Neural progenitor cell (in vitro differentiated cells): Measurements from ENCODE around the gene ARL6IP6. TPM values are rescaled to one million over a fixed set of nuclear protein-coding genes. Genes with fewer than 3 reads are reported as not detected.
"Not testable (repeated sequence)": the region's sequence is repeated elsewhere in the genome, so short reads cannot be mapped to it uniquely, and the experiment has no call there.

Source experiments
- DNase-seq: peaks from one replicate; pipeline ENCODE4 v3.0.0-alpha.2; 2016; ENCODE audit warnings: low spot score
- H2AFZ ChIP-seq: fragments of 200-600 bp; sonication (generic); replicated peaks from 2 replicates; pipeline ENCODE4 v1.6.1; 2016; ENCODE audit warnings: antibody characterized with exemption
- H3F3A ChIP-seq: fragments of 200-600 bp; sonication (generic); 2 replicates; pipeline ENCODE4 v1.6.1; 2016; ENCODE audit warnings: antibody characterized with exemption, low read depth
- H3K27ac ChIP-seq: fragments of 200-600 bp; sonication (generic); 2 replicates; pipeline ENCODE4 v1.5.1; 2016; ENCODE audit warnings: mild to moderate bottlenecking
- H3K27me3 ChIP-seq: fragments of 200-600 bp; sonication (generic); 2 replicates; pipeline ENCODE4 v1.6.1; 2016; ENCODE audit warnings: mild to moderate bottlenecking, moderate library complexity
- H3K36me3 ChIP-seq: fragments of 200-600 bp; sonication (generic); 2 replicates; pipeline ENCODE4 v1.5.1; 2016
- H3K4me1 ChIP-seq: fragments of 200-600 bp; sonication (generic); 2 replicates; pipeline ENCODE4 v1.6.1; 2016; ENCODE audit warnings: mixed run types
- H3K4me2 ChIP-seq: fragments of 200-600 bp; sonication (generic); 2 replicates; pipeline ENCODE4 v1.6.1; 2016
- H3K4me3 ChIP-seq: fragments of 200-600 bp; sonication (generic); 2 replicates; pipeline ENCODE4 v1.5.1; 2016
- H3K79me2 ChIP-seq: fragments of 200-600 bp; sonication (generic); 2 replicates; pipeline ENCODE4 v1.6.1; 2016; ENCODE audit warnings: low read depth
- H3K9ac ChIP-seq: fragments of 200-600 bp; sonication (generic); 2 replicates; pipeline ENCODE4 v1.6.1; 2016
- H3K9me3 ChIP-seq: fragments of 200-600 bp; sonication (generic); 2 replicates; pipeline ENCODE4 v1.5.1; 2016; ENCODE audit warnings: low read depth
- H4K20me1 ChIP-seq: fragments of 200-600 bp; sonication (generic); 2 replicates; pipeline ENCODE4 v1.6.1; 2016; ENCODE audit warnings: low read depth
- H3K27ac Mint-ChIP-seq: 3 replicates; pipeline ENCODE4 v1.8.0; 2021; ENCODE audit warnings: mixed read lengths
- H3K27me3 Mint-ChIP-seq: 2 replicates; pipeline ENCODE4 v1.8.0; 2022; ENCODE audit warnings: low read depth, mild to moderate bottlenecking, inconsistent platforms, moderate library complexity, mixed read lengths; ENCODE audit not compliant: insufficient read depth
- H3K36me3 Mint-ChIP-seq: 3 replicates; pipeline ENCODE4 v1.8.0; 2021; ENCODE audit warnings: mixed read lengths
- H3K4me1 Mint-ChIP-seq: 3 replicates; pipeline ENCODE4 v1.8.0; 2021; ENCODE audit warnings: mixed read lengths
- H3K4me3 Mint-ChIP-seq: 3 replicates; pipeline ENCODE4 v1.8.0; 2021; ENCODE audit warnings: mild to moderate bottlenecking, moderate library complexity, mixed read lengths
- H3K9me3 Mint-ChIP-seq: 3 replicates; pipeline ENCODE4 v1.8.0; 2020; ENCODE audit warnings: mixed read lengths
- CTCF ChIP-seq: fragments of 200-600 bp; sonication (generic); IDR thresholded peaks from 2 replicates; pipeline ENCODE4 v1.5.1; 2017; ENCODE audit warnings: antibody characterized with exemption, mild to moderate bottlenecking
- EZH2 ChIP-seq: fragments of 200-600 bp; sonication (generic); IDR thresholded peaks from 2 replicates; pipeline ENCODE4 v1.6.1; 2017; ENCODE audit warnings: antibody characterized with exemption, mild to moderate bottlenecking, moderate library complexity
- EZH2phosphoT487 ChIP-seq: fragments of 200-600 bp; sonication (generic); IDR thresholded peaks from 2 replicates; pipeline ENCODE4 v1.6.1; 2017; ENCODE audit warnings: antibody characterized with exemption
- total RNA-seq: library from RNA; depleted of rRNA; stranded (reverse); fragments of >200 nt; gene quantifications from 2 replicates; pipeline ENCODE4 v1.2.3, GENCODE V29; 2015; ENCODE audit warnings: low replicate concordance

Gene ARL6IP6
- total RNA-seq, 1 donor from 2014 or later, result 104 TPM

DNA sequence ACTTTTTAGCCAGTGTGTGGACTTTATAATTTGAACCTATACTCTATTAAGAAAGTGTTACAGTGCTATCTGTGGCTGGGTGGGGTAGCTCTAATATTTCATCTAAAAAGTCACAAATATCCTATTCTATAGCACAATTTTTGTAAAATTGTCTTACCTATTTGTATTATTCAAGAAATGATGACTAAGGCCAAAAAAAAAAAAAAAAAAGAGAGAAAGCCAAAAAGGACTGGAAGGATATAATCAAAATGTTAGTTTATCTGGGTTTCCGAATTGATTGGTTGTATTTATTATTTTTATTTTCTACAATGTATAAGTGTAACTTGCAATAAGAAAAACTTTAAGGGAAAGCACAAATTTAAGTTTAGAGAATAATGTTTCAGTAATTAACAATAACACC lies 5.5 kb downstream of the ARL6IP6 start:
- peaks cover under 1% of the 10 kb centered on the region for H3K27me3 Mint-ChIP-seq
- H3K4me1 ChIP-seq, result peaks cover 7% of the 10 kb centered on the region
- no peak overlapping the region for H3K4me3 Mint-ChIP-seq
- H3K4me1 Mint-ChIP-seq, result peaks cover 20% of the 10 kb centered on the region
- H3K27me3 ChIP-seq, result no peaks in the 10 kb centered on the region
- H3K36me3 Mint-ChIP-seq, result peaks cover 8% of the 10 kb centered on the region
- H3K27ac ChIP-seq, result no peak overlapping the region
- peaks cover 4% of the 10 kb centered on the region for H3F3A ChIP-seq
- H3K79me2 ChIP-seq, result peaks cover 100% of the 10 kb centered on the region
- H4K20me1 ChIP-seq, result peaks cover 92% of the 10 kb centered on the region
- no peak overlapping the region for H3K27ac Mint-ChIP-seq
- H3K9ac ChIP-seq, result no peak overlapping the region
- H3K4me2 ChIP-seq, result no peak overlapping the region
- no peak overlapping the region for H2AFZ ChIP-seq
- TF ChIP-seq CTCF (no peak), EZH2 (no peak), EZH2phosphoT487 (no peak)
- peaks cover 16% of the 10 kb centered on the region for H3K36me3 ChIP-seq
- DNase-seq, result no peak
- no peaks in the 10 kb centered on the region for H3K9me3 ChIP-seq
- H3K4me3 ChIP-seq, result no peak overlapping the region
- no peaks in the 10 kb centered on the region for H3K9me3 Mint-ChIP-seq

- H3K4me3 ChIP-seq, result no peak overlapping the region
- H3K9me3 Mint-ChIP-seq, result no peaks in the 10 kb centered on the region
- TF ChIP-seq EZH2, result no peak
- no peak for TF ChIP-seq EZH2phosphoT487
- TF ChIP-seq CTCF, result no peak
- H3K4me2 ChIP-seq, result no peak overlapping the region
- H3K27me3 ChIP-seq, result no peaks in the 10 kb centered on the region
- H3K4me1 Mint-ChIP-seq, result no peaks in the 10 kb centered on the region
- H3K9ac ChIP-seq, result no peak overlapping the region
- H3K9me3 ChIP-seq, result no peaks in the 10 kb centered on the region
- no peak for DNase-seq
- H3K27me3 Mint-ChIP-seq, result no peaks in the 10 kb centered on the region
- H3K27ac ChIP-seq, result no peak overlapping the region
- no peak overlapping the region for H3K4me3 Mint-ChIP-seq
- H3K36me3 ChIP-seq, result peaks cover 4% of the 10 kb centered on the region
- peaks cover 36% of the 10 kb centered on the region for H4K20me1 ChIP-seq
- H3K36me3 Mint-ChIP-seq, result peaks cover 2% of the 10 kb centered on the region
- no peaks in the 10 kb centered on the region for H3K4me1 ChIP-seq
- no peak overlapping the region for H3K27ac Mint-ChIP-seq
- peaks cover 86% of the 10 kb centered on the region for H3K79me2 ChIP-seq
- no peaks in the 10 kb centered on the region for H3F3A ChIP-seq
- no peak overlapping the region for H2AFZ ChIP-seq
Measured at GRCh38 chr2:152729844-152730243, 11.4 kb downstream of the ARL6IP6 start.

GRCh38 chr2:152730591-152731333 lies 12.3 kb downstream of the ARL6IP6 start:
- no peaks in the 10 kb centered on the region for H3K27me3 Mint-ChIP-seq
- no peak overlapping the region for H3K4me3 Mint-ChIP-seq
- Histone ChIP-seq H3K9me3 (no peaks in the 10 kb centered on the region), H4K20me1 (peaks cover 28% of the 10 kb centered on the region), H3F3A (no peaks in the 10 kb centered on the region), H3K9ac (no peak overlapping the region), H3K27me3 (no peaks in the 10 kb centered on the region), H3K4me3 (no peak overlapping the region), H3K79me2 (peaks cover 77% of the 10 kb centered on the region), H3K4me1 (no peaks in the 10 kb centered on the region), H3K27ac (no peak overlapping the region), H3K4me2 (no peak overlapping the region), H2AFZ (no peak overlapping the region), H3K36me3 (peaks cover 12% of the 10 kb centered on the region)
- TF ChIP-seq EZH2, result no peak
- TF ChIP-seq CTCF, result no peak
- no peak for TF ChIP-seq EZH2phosphoT487
- no peaks in the 10 kb centered on the region for H3K4me1 Mint-ChIP-seq
- no peak overlapping the region for H3K27ac Mint-ChIP-seq
- peaks cover 2% of the 10 kb centered on the region for H3K36me3 Mint-ChIP-seq
- H3K9me3 Mint-ChIP-seq, result no peaks in the 10 kb centered on the region
- DNase-seq, result no peak

- peaks cover 35% of the 10 kb centered on the region for H3K36me3 ChIP-seq
- H3K36me3 Mint-ChIP-seq, result peaks cover 41% of the 10 kb centered on the region
- H3K27ac Mint-ChIP-seq, result not testable (repeated sequence)
Measured at GRCh38 chr2:152737509-152737908, 19.1 kb downstream of the ARL6IP6 start.

More at GRCh38 chr2:152737509-152737908, 19.1 kb downstream of the ARL6IP6 start:
- not testable (repeated sequence) for H3K27me3 ChIP-seq, H2AFZ ChIP-seq, H3K4me3 ChIP-seq, H3F3A ChIP-seq, H3K9me3 ChIP-seq, H3K9ac ChIP-seq, H3K27me3 Mint-ChIP-seq, H4K20me1 ChIP-seq, H3K27ac ChIP-seq, H3K4me1 Mint-ChIP-seq, H3K4me3 Mint-ChIP-seq, H3K4me1 ChIP-seq, DNase-seq, H3K4me2 ChIP-seq
- peaks cover 11% of the 10 kb centered on the region for H3K9me3 Mint-ChIP-seq
- peaks cover 16% of the 10 kb centered on the region for H3K79me2 ChIP-seq
